ENCODE results near the gene DVL1.

- TF ChIP-seq CTCF (IDR thresholded peaks at IDR 0.05; ENCODE audit: low read depth, low read length): no peak
- no peak for TF ChIP-seq POLR2A (IDR thresholded peaks at IDR 0.05; ENCODE audit: extremely low read depth, insufficient read length)
Measured at GRCh38 chr1:1287288-1288110, 61.7 kb downstream of the DVL1 start.

Data from NB4 (cell line).